GM21786 (cell line): ENCODE data around the gene HSDL2.

Experiments
- ATAC-seq: cut with Tn5 transposase; IDR thresholded peaks from one replicate; pipeline ENCODE4 v1.9.1; 2021; ENCODE audit not compliant: unreplicated experiment

Gene HSDL2

GRCh38 chr9:112380102-112380824 lies at the start of gene HSDL2:
HSDL2 (plus strand) TSS chr9:112380108; CDS start chr9:112380164, 56 bp downstream.
- ATAC-seq = peak; percentile 21

- ATAC-seq = no peak
Observed at GRCh38 chr9:112331674-112331952, 48.3 kb upstream of the HSDL2 start.

GRCh38 chr9:112332214-112332613 lies 47.7 kb upstream of the HSDL2 start:
- ATAC-seq = no peak

- ATAC-seq = no peak
Observed at GRCh38 chr9:112332674-112332976, 47.3 kb upstream of the HSDL2 start.

- peak; percentile 58 for ATAC-seq
Observed at GRCh38 chr9:112332977-112333638, 46.8 kb upstream of the HSDL2 start, which contains the start of gene PTBP3. PTBP3 (minus strand) TSS chr9:112333619; CDS start chr9:112297865, 35,754 bp downstream.

- ATAC-seq = peak; percentile 63
Observed at GRCh38 chr9:112333639-112334431, 46.1 kb upstream of the HSDL2 start.

- no peak for ATAC-seq
Observed at GRCh38 chr9:112334432-112334841, 45.5 kb upstream of the HSDL2 start.

GRCh38 chr9:112337547-112337946 lies 42.4 kb upstream of the HSDL2 start:
- no peak for ATAC-seq

- no peak for ATAC-seq
Observed at GRCh38 chr9:112338561-112338960, 41.3 kb upstream of the HSDL2 start.

- no peak for ATAC-seq
Observed at GRCh38 chr9:112339886-112340285, 40.0 kb upstream of the HSDL2 start.

GRCh38 chr9:112341730-112342129 lies 38.2 kb upstream of the HSDL2 start:
- no peak for ATAC-seq

- ATAC-seq = no peak
Observed at GRCh38 chr9:112348257-112349007, 31.5 kb upstream of the HSDL2 start.

GRCh38 chr9:112349008-112349333 lies 30.9 kb upstream of the HSDL2 start:
- no peak for ATAC-seq

GRCh38 chr9:112351184-112351583 lies 28.7 kb upstream of the HSDL2 start:
- ATAC-seq = no peak

GRCh38 chr9:112352209-112352608 lies 27.7 kb upstream of the HSDL2 start:
- ATAC-seq = no peak

- ATAC-seq = no peak
Observed at GRCh38 chr9:112354081-112354743, 25.7 kb upstream of the HSDL2 start.

- no peak for ATAC-seq
Observed at GRCh38 chr9:112355427-112355897, 24.4 kb upstream of the HSDL2 start.

GRCh38 chr9:112360047-112360804 lies 19.7 kb upstream of the HSDL2 start:
- ATAC-seq = no peak

GRCh38 chr9:112361601-112362000 lies 18.3 kb upstream of the HSDL2 start:
- no peak for ATAC-seq

GRCh38 chr9:112364761-112365160 lies 15.1 kb upstream of the HSDL2 start:
- ATAC-seq = no peak
